OCI-LY3 (cell line): ENCODE measurements around the gene CT45A7.
"Not testable (repeated sequence)": the region's sequence is repeated elsewhere in the genome, so short reads cannot be mapped to it uniquely, and the experiment has no call there.

Experiments
- H2AFZ ChIP-seq: fragments of 200-600, 300-600 bp; shearing (Covaris generic); 2 replicates; pipeline ENCODE4 v1.6.0; 2014; ENCODE audit warnings: antibody characterized with exemption, low read depth, low read length
- H3K27ac ChIP-seq: fragments of 200-600, 300-600 bp; sonication (generic); 2 replicates; pipeline ENCODE4 v1.5.1; 2014; ENCODE audit warnings: mild to moderate bottlenecking, low read length, moderate library complexity, mixed read lengths
- H3K27me3 ChIP-seq: fragments of 200-600, 300-600 bp; sonication (generic); 2 replicates; pipeline ENCODE4 v1.6.1; 2014; ENCODE audit warnings: low read depth, low read length, mixed read lengths
- H3K36me3 ChIP-seq: fragments of 200-600, 300-600 bp; sonication (generic); replicated peaks from 2 replicates; pipeline ENCODE3; 2014; ENCODE audit warnings: low read depth, low read length, mixed read lengths
- H3K4me1 ChIP-seq: fragments of 300-600, 200-600 bp; sonication (generic); 2 replicates; pipeline ENCODE4 v1.6.1; 2014; ENCODE audit warnings: low read length, mixed read lengths
- H3K4me2 ChIP-seq: fragments of 200-600, 300-600 bp; sonication (generic); 2 replicates; pipeline ENCODE4 v1.6.1; 2014; ENCODE audit warnings: low read length, mixed read lengths
- H3K4me3 ChIP-seq: fragments of 300-600, 200-600 bp; sonication (generic); 2 replicates; pipeline ENCODE4 v1.5.1; 2014; ENCODE audit warnings: antibody characterized with exemption, mild to moderate bottlenecking, low read length, moderate library complexity
- H3K79me2 ChIP-seq: fragments of 300-600, 200-600 bp; shearing (Covaris generic); 2 replicates; pipeline ENCODE4 v1.6.1; 2014; ENCODE audit warnings: mild to moderate bottlenecking, low read length, mixed read lengths
- H3K9ac ChIP-seq: fragments of 300-600, 200-600 bp; shearing (Covaris generic); 2 replicates; pipeline ENCODE4 v1.6.0; 2014; ENCODE audit warnings: mild to moderate bottlenecking, low read length, moderate library complexity
- H3K9me3 ChIP-seq: fragments of 200-600, 300-600 bp; shearing (Covaris generic); 2 replicates; pipeline ENCODE4 v1.6.1; 2014; ENCODE audit warnings: low read length, mixed read lengths; ENCODE audit not compliant: insufficient read depth
- H4K20me1 ChIP-seq: fragments of 200-600, 300-600 bp; sonication (generic); 2 replicates; pipeline ENCODE4 v1.6.1; 2016; ENCODE audit warnings: low read length, mixed read lengths; ENCODE audit not compliant: insufficient read depth

Gene CT45A7

GRCh38 chrX:135837180-135837579 is at the start of gene CT45A7:
CT45A7 (minus strand) TSS chrX:135837280; CDS start chrX:135833533, 3,747 bp downstream.
- H4K20me1 ChIP-seq, H2AFZ ChIP-seq, H3K79me2 ChIP-seq, H3K4me1 ChIP-seq, H3K4me3 ChIP-seq, H3K9me3 ChIP-seq, H3K36me3 ChIP-seq, H3K27ac ChIP-seq, H3K4me2 ChIP-seq, H3K9ac ChIP-seq, H3K27me3 ChIP-seq: not testable (repeated sequence)

GRCh38 chrX:135882741-135883140 is 45.7 kb upstream of the CT45A7 start:
- H3K4me3 ChIP-seq, H2AFZ ChIP-seq, H3K4me2 ChIP-seq, H4K20me1 ChIP-seq, H3K9ac ChIP-seq, H3K36me3 ChIP-seq, H3K9me3 ChIP-seq, H3K27ac ChIP-seq, H3K27me3 ChIP-seq, H3K79me2 ChIP-seq, H3K4me1 ChIP-seq: not testable (repeated sequence)

GRCh38 chrX:135871712-135872111 is 34.6 kb upstream of the CT45A7 start, which contains the start of gene CT45A9:
CT45A9 (minus strand) TSS chrX:135871812; CDS start chrX:135868061, 3,751 bp downstream.
- H3K36me3 ChIP-seq, H3K79me2 ChIP-seq, H2AFZ ChIP-seq: not testable (repeated sequence)

GRCh38 chrX:135854438-135854837 is 17.4 kb upstream of the CT45A7 start, which contains the start of gene CT45A8:
CT45A8 (minus strand) TSS chrX:135854538; CDS start chrX:135850783, 3,755 bp downstream.
- H3K79me2 ChIP-seq, H3K4me1 ChIP-seq, H3K9me3 ChIP-seq, H3K9ac ChIP-seq, H3K4me2 ChIP-seq, H3K27ac ChIP-seq, H3K4me3 ChIP-seq, H3K36me3 ChIP-seq, H2AFZ ChIP-seq, H3K27me3 ChIP-seq, H4K20me1 ChIP-seq: not testable (repeated sequence)

More at GRCh38 chrX:135871712-135872111, 34.6 kb upstream of the CT45A7 start, which contains the start of gene CT45A9:
- not testable (repeated sequence) for H3K4me1 ChIP-seq, H3K27me3 ChIP-seq, H3K9me3 ChIP-seq, H3K27ac ChIP-seq, H3K9ac ChIP-seq, H3K4me3 ChIP-seq, H4K20me1 ChIP-seq, H3K4me2 ChIP-seq

GRCh38 chrX:135819912-135820311 is 17.2 kb downstream of the CT45A7 start, which contains the start of gene CT45A2:
CT45A2 (minus strand) TSS chrX:135820012; CDS start chrX:135816265, 3,747 bp downstream.
- H3K9me3 ChIP-seq, H3K27me3 ChIP-seq, H3K4me1 ChIP-seq, H3K36me3 ChIP-seq, H3K4me3 ChIP-seq, H3K9ac ChIP-seq, H3K27ac ChIP-seq, H3K79me2 ChIP-seq, H4K20me1 ChIP-seq, H3K4me2 ChIP-seq, H2AFZ ChIP-seq: not testable (repeated sequence)

- not testable (repeated sequence) for H3K36me3 ChIP-seq, H3K9me3 ChIP-seq, H3K79me2 ChIP-seq, H3K27ac ChIP-seq, H3K9ac ChIP-seq, H3K4me2 ChIP-seq, H3K4me1 ChIP-seq, H3K27me3 ChIP-seq, H4K20me1 ChIP-seq, H2AFZ ChIP-seq, H3K4me3 ChIP-seq
These were observed 34.4 kb downstream of the CT45A7 start, which contains the start of gene CT45A6 for GRCh38 chrX:135802687-135803086. CT45A6 (minus strand) TSS chrX:135802787; CDS start chrX:135798993, 3,794 bp downstream.

GRCh38 chrX:135785403-135785802 is 51.7 kb downstream of the CT45A7 start, which contains the start of gene CT45A5:
CT45A5 (minus strand) TSS chrX:135785503; CDS start chrX:135781729, 3,774 bp downstream.
- H3K27ac ChIP-seq, H3K79me2 ChIP-seq, H3K36me3 ChIP-seq, H2AFZ ChIP-seq, H3K4me2 ChIP-seq, H3K4me1 ChIP-seq, H3K9me3 ChIP-seq, H4K20me1 ChIP-seq, H3K9ac ChIP-seq, H3K4me3 ChIP-seq, H3K27me3 ChIP-seq: not testable (repeated sequence)
